Measurements from ENCODE around the gene BARHL2. TPM values are rescaled to one million over a fixed set of nuclear protein-coding genes. Genes with fewer than 3 reads are reported as not detected.

The BARHL2 gene
- total RNA-seq, 1 experiment from 2014 or later, result not detected

- DNase-seq (ENCODE audit: low read depth, low spot score), result no peak
- BruUV-seq (replicated peaks), result no TSS peak
- in situ Hi-C loops (cut with HindIII; ENCODE audit: low pct_unique_long_range_greater_than_20kb, low sequenced_read_pairs), result no loop called here
- Histone ChIP-seq H3K36me3 (ENCODE audit: control insufficient read depth, insufficient read depth, low read length) (no peaks in the 10 kb centered on the region), H3K27ac (ENCODE audit: low read length) (no peak overlapping the region), H3K9me3 (ENCODE audit: control insufficient read depth, insufficient read depth, low read depth, low read length) (no peaks in the 10 kb centered on the region), H3K4me1 (ENCODE audit: control insufficient read depth, insufficient read depth, low read length) (no peaks in the 10 kb centered on the region), H3K4me3 (ENCODE audit: low read depth in 2 of 2, low read length in 2 of 2) (no peak overlapping the region), H3K27me3 (ENCODE audit: control insufficient read depth, insufficient read depth, low read length) (peaks cover 12% of the 10 kb centered on the region)
- intact Hi-C loops (cut with micrococcal nuclease; ENCODE audit: unreplicated experiment), result no loop called here
- ChIA-PET POLR2A (no interaction called here), CTCF (no interaction called here)
- ATAC-seq, result no peak
- TF ChIP-seq REST (IDR thresholded peaks at IDR 0.05; ENCODE audit: insufficient read depth in 1 of 2, low read depth in 2 of 2, low read length in 1 of 2) (no peak), SIN3A (IDR thresholded peaks at IDR 0.05; ENCODE audit: borderline replicate concordance, insufficient read depth, low read depth, low read length) (no peak), TCF7L2 (IDR thresholded peaks at IDR 0.05; ENCODE audit: low read depth, low read length) (no peak), POLR2AphosphoS5 (IDR thresholded peaks at IDR 0.05; ENCODE audit: low read depth, low read length) (no peak)
- TF ChIP-seq, protein P1, sequence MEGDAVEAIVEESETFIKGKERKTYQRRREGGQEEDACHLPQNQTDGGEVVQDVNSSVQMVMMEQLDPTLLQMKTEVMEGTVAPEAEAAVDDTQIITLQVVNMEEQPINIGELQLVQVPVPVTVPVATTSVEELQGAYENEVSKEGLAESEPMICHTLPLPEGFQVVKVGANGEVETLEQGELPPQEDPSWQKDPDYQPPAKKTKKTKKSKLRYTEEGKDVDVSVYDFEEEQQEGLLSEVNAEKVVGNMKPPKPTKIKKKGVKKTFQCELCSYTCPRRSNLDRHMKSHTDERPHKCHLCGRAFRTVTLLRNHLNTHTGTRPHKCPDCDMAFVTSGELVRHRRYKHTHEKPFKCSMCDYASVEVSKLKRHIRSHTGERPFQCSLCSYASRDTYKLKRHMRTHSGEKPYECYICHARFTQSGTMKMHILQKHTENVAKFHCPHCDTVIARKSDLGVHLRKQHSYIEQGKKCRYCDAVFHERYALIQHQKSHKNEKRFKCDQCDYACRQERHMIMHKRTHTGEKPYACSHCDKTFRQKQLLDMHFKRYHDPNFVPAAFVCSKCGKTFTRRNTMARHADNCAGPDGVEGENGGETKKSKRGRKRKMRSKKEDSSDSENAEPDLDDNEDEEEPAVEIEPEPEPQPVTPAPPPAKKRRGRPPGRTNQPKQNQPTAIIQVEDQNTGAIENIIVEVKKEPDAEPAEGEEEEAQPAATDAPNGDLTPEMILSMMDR (IDR thresholded peaks at IDR 0.05), result no peak
Observed at GRCh38 chr1:90687747-90688146, 29.4 kb downstream of the BARHL2 start.

- ATAC-seq, result no peak
- peaks cover 18% of the 10 kb centered on the region; the same call in 1 of the 2 replicates for H3K9me3 ChIP-seq (ENCODE audit: control insufficient read depth, insufficient read depth, low read depth, low read length)
- H3K36me3 ChIP-seq (ENCODE audit: control insufficient read depth, insufficient read depth, low read length), result no peaks in the 10 kb centered on the region
- ChIA-PET CTCF (no interaction called here), POLR2A (no interaction called here)
- H3K4me1 ChIP-seq (ENCODE audit: control insufficient read depth, insufficient read depth, low read length), result no peaks in the 10 kb centered on the region
- in situ Hi-C loops (cut with HindIII; ENCODE audit: low pct_unique_long_range_greater_than_20kb, low sequenced_read_pairs), result no loop called here
- TF ChIP-seq SIN3A (IDR thresholded peaks at IDR 0.05; ENCODE audit: borderline replicate concordance, insufficient read depth, low read depth, low read length) (no peak), POLR2AphosphoS5 (IDR thresholded peaks at IDR 0.05; ENCODE audit: low read depth, low read length) (no peak), TCF7L2 (IDR thresholded peaks at IDR 0.05; ENCODE audit: low read depth, low read length) (no peak), REST (IDR thresholded peaks at IDR 0.05; ENCODE audit: insufficient read depth in 1 of 2, low read depth in 2 of 2, low read length in 1 of 2) (no peak)
- TF ChIP-seq, protein P1 (IDR thresholded peaks at IDR 0.05), result no peak
- H3K27ac ChIP-seq (ENCODE audit: low read length), result no peak overlapping the region
- no peaks in the 10 kb centered on the region for H3K27me3 ChIP-seq (ENCODE audit: control insufficient read depth, insufficient read depth, low read length)
- DNase-seq (ENCODE audit: low read depth, low spot score), result no peak
- intact Hi-C loops (cut with micrococcal nuclease; ENCODE audit: unreplicated experiment), result no loop called here
- BruUV-seq (replicated peaks), result no TSS peak
- no peak overlapping the region for H3K4me3 ChIP-seq (ENCODE audit: low read depth in 2 of 2, low read length in 2 of 2)
Observed at GRCh38 chr1:90675161-90675847, 41.8 kb downstream of the BARHL2 start.
